Embryonic facial prominence (tissue), 1 donor: ENCODE measurements around the gene DPCD.

Experiments used
- DNase-seq: peaks from one replicate; pipeline ENCODE4 v3.0.0-alpha.2; 2016; ENCODE audit errors: extremely low spot score

Gene DPCD

GRCh38 chr10:101587725-101588653 is at the start of gene DPCD, which contains the start of gene POLL:
Gene DPCD (plus strand): TSS chr10:101588321. CDS start chr10:101588337, 16 bp downstream.
Gene POLL (minus strand): TSS chr10:101588257. CDS start chr10:101587360, 897 bp downstream.
- peak; percentile 93 for DNase-seq

GRCh38 chr10:101538446-101538845 is 49.7 kb upstream of the DPCD start:
- DNase-seq = no peak

- DNase-seq = no peak
These were observed 42.2 kb upstream of the DPCD start for GRCh38 chr10:101545898-101546297.

GRCh38 chr10:101550965-101551364 is 37.2 kb upstream of the DPCD start:
- no peak for DNase-seq

- no peak for DNase-seq
These were observed 35.7 kb upstream of the DPCD start for GRCh38 chr10:101552442-101552841.

GRCh38 chr10:101557541-101557940 is 30.6 kb upstream of the DPCD start:
- no peak for DNase-seq

- no peak for DNase-seq
These were observed 29.9 kb upstream of the DPCD start for GRCh38 chr10:101558204-101558603.

GRCh38 chr10:101558671-101559595 is 29.2 kb upstream of the DPCD start:
- no peak for DNase-seq

- DNase-seq = no peak
These were observed 28.4 kb upstream of the DPCD start for GRCh38 chr10:101559596-101560297.

- no peak for DNase-seq
These were observed 27.6 kb upstream of the DPCD start for GRCh38 chr10:101560298-101561067.

GRCh38 chr10:101561068-101561915 is 26.8 kb upstream of the DPCD start:
- DNase-seq = no peak

- DNase-seq = no peak
These were observed 25.9 kb upstream of the DPCD start for GRCh38 chr10:101562231-101562630.

GRCh38 chr10:101563007-101563406 is 25.1 kb upstream of the DPCD start:
- DNase-seq = no peak

- DNase-seq = no peak
These were observed 24.6 kb upstream of the DPCD start for GRCh38 chr10:101563497-101564040.

GRCh38 chr10:101564490-101564991 is 23.6 kb upstream of the DPCD start:
- no peak for DNase-seq

GRCh38 chr10:101565370-101565900 is 22.7 kb upstream of the DPCD start:
- no peak for DNase-seq

- DNase-seq = no peak
These were observed 22.2 kb upstream of the DPCD start for GRCh38 chr10:101565936-101566332.

GRCh38 chr10:101566333-101567164 is 21.6 kb upstream of the DPCD start:
- no peak for DNase-seq
